Trophoblast cell (in vitro differentiated cells and primary cell): ENCODE data around the gene TUBA1B.

Source experiments
- DNase-seq, 2 donors: peaks; one replicate each; pipeline ENCODE4 v3.0.0-alpha.2; 2016
- H2AFZ ChIP-seq: 2 replicates; pipeline ENCODE4 v1.6.1; 2013; ENCODE audit warnings: low read length, moderate library complexity, mild to moderate bottlenecking; ENCODE audit not compliant: insufficient read depth, poor library complexity
- H2AK5ac ChIP-seq: 2 replicates; pipeline ENCODE4 v1.6.1; 2013; ENCODE audit warnings: mild to moderate bottlenecking, low read length
- H2BK120ac ChIP-seq: 2 replicates; pipeline ENCODE4 v1.6.1; 2013; ENCODE audit warnings: low read length, mild to moderate bottlenecking, moderate library complexity; ENCODE audit not compliant: insufficient read depth, poor library complexity
- H2BK12ac ChIP-seq: 2 replicates; pipeline ENCODE4 v1.6.1; 2013; ENCODE audit warnings: mild to moderate bottlenecking, low read length, moderate library complexity
- H2BK5ac ChIP-seq: 2 replicates; pipeline ENCODE4 v1.6.1; 2013; ENCODE audit warnings: low read length, low read depth, moderate library complexity, mild to moderate bottlenecking; ENCODE audit not compliant: poor library complexity
- H3K14ac ChIP-seq: 2 replicates; pipeline ENCODE4 v1.6.1; 2013; ENCODE audit warnings: mild to moderate bottlenecking, low read length
- H3K18ac ChIP-seq: 2 replicates; pipeline ENCODE4 v1.6.1; 2013; ENCODE audit warnings: mild to moderate bottlenecking, low read length
- H3K23ac ChIP-seq: 2 replicates; pipeline ENCODE4 v1.6.1; 2013; ENCODE audit warnings: low read length
- H3K27ac ChIP-seq: 2 replicates; pipeline ENCODE4 v1.5.1; 2013; ENCODE audit warnings: low read depth, mild to moderate bottlenecking, inconsistent platforms, low read length, moderate library complexity
- H3K27me3 ChIP-seq: 2 replicates; pipeline ENCODE4 v1.6.1; 2013; ENCODE audit warnings: inconsistent platforms, mild to moderate bottlenecking, low read length, moderate library complexity; ENCODE audit not compliant: insufficient read depth
- H3K36me3 ChIP-seq, 2 experiments: 1 replicate in 1 of 2; 2 replicates in 1 of 2; pipeline ENCODE4 v1.6.1; 2013; ENCODE audit warnings: low read length in 2 of 2, mild to moderate bottlenecking in 2 of 2, moderate library complexity in 1 of 2; ENCODE audit not compliant: insufficient read depth in 2 of 2, control insufficient read depth in 1 of 2
- H3K4ac ChIP-seq: 2 replicates; pipeline ENCODE4 v1.6.1; 2013; ENCODE audit warnings: low read depth, mild to moderate bottlenecking, low read length, moderate library complexity
- H3K4me1 ChIP-seq, 2 experiments: 1 replicate in 1 of 2; 2 replicates in 1 of 2; pipeline ENCODE4 v1.6.1; 2013; ENCODE audit warnings: low read length in 2 of 2, mild to moderate bottlenecking in 2 of 2, moderate library complexity in 1 of 2; ENCODE audit not compliant: insufficient read depth in 2 of 2, control insufficient read depth in 1 of 2
- H3K4me2 ChIP-seq: 2 replicates; pipeline ENCODE4 v1.6.1; 2013; ENCODE audit warnings: inconsistent platforms, mild to moderate bottlenecking, low read length, moderate library complexity
- H3K4me3 ChIP-seq: 2 replicates; pipeline ENCODE4 v1.5.1; 2013; ENCODE audit warnings: mild to moderate bottlenecking, low read depth, low read length, inconsistent platforms
- H3K79me1 ChIP-seq: one replicate; pipeline ENCODE4 v1.6.1; 2013; ENCODE audit warnings: low read length
- H3K79me2 ChIP-seq: 2 replicates; pipeline ENCODE4 v1.6.1; 2013; ENCODE audit warnings: low read length, mild to moderate bottlenecking; ENCODE audit not compliant: control insufficient read depth, insufficient read depth, poor library complexity
- H3K9ac ChIP-seq: 2 replicates; pipeline ENCODE4 v1.6.1; 2013; ENCODE audit warnings: mild to moderate bottlenecking, low read length
- H3K9me3 ChIP-seq: 2 replicates; pipeline ENCODE4 v1.6.1; 2013; ENCODE audit warnings: low read depth, mild to moderate bottlenecking, control low read depth, inconsistent platforms, low read length; ENCODE audit not compliant: insufficient read depth
- H4K12ac ChIP-seq: 2 replicates; pipeline ENCODE4 v1.6.1; 2013; ENCODE audit warnings: low read depth, mild to moderate bottlenecking, low read length, moderate library complexity
- H4K8ac ChIP-seq: 2 replicates; pipeline ENCODE4 v1.6.1; 2013; ENCODE audit warnings: low read depth, mild to moderate bottlenecking, low read length, moderate library complexity
- H4K91ac ChIP-seq: one replicate; pipeline ENCODE4 v1.6.1; 2013; ENCODE audit warnings: low read depth, mild to moderate bottlenecking, low read length, moderate library complexity
- WGBS: extraction: QIAGEN DNeasy Blood & Tissue Kit; methylation state at CpG from one replicate; pipeline ENCODE4 v1.1.7; 2013; ENCODE audit warnings: missing lambda C conversion rate; ENCODE audit not compliant: insufficient read length, insufficient coverage; ENCODE audit errors: extremely low coverage; 5-methylcytosine and 5-hydroxymethylcytosine counted together

The TUBA1B gene

GRCh38 chr12:49089821-49090773 lies 41.1 kb downstream of the TUBA1B start:
- Histone ChIP-seq H3K27me3 (peaks cover 65% of the 10 kb centered on the region), H3K4me2 (peak overlapping the region; percentile 47)
- WGBS = no CpG with 5 or more reads among the region's 88 CpGs

GRCh38 chr12:49088932-49089330 lies 42.3 kb downstream of the TUBA1B start:
- H3K36me3 ChIP-seq = no peaks in the 10 kb centered on the region
- no CpG with 5 or more reads among the region's 6 CpGs for WGBS
- no peaks in the 10 kb centered on the region for H3K79me2 ChIP-seq

More at GRCh38 chr12:49089821-49090773, 41.1 kb downstream of the TUBA1B start:
- Histone ChIP-seq H3K18ac (no peak overlapping the region), H2BK5ac (no peak overlapping the region), H2AK5ac (no peak overlapping the region), H3K23ac (peak overlapping the region; percentile 47), H3K4ac (no peak overlapping the region), H3K27ac (no peak overlapping the region), H2BK120ac (no peak overlapping the region), H2AFZ (no peak overlapping the region), H3K4me1 (peaks cover 12 to 29% of the 10 kb centered on the region in 2 experiments), H3K9me3 (peaks cover 6% of the 10 kb centered on the region), H3K9ac (no peak overlapping the region), H4K91ac (no peak overlapping the region), H3K36me3 (no peaks in the 10 kb centered on the region), H3K14ac (no peak overlapping the region), H4K12ac (no peak overlapping the region), H3K79me1 (no peaks in the 10 kb centered on the region), H3K4me3 (peak overlapping the region; percentile 39), H3K79me2 (no peaks in the 10 kb centered on the region), H2BK12ac (no peak overlapping the region), H4K8ac (no peak overlapping the region)
- DNase-seq = peak; percentile 26 to 57

GRCh38 chr12:49088150-49088931 lies 42.9 kb downstream of the TUBA1B start:
- H3K18ac ChIP-seq = no peak overlapping the region
- H3K4ac ChIP-seq = no peak overlapping the region
- no peak overlapping the region for H3K27ac ChIP-seq
- H2AFZ ChIP-seq = no peak overlapping the region
- no CpG with 5 or more reads among the region's 18 CpGs for WGBS
- H4K12ac ChIP-seq = no peak overlapping the region
- no peak overlapping the region for H3K4me3 ChIP-seq
- H4K91ac ChIP-seq = no peak overlapping the region
- H3K9me3 ChIP-seq = peaks cover 2% of the 10 kb centered on the region
- no peaks in the 10 kb centered on the region for H3K79me2 ChIP-seq
- no peak overlapping the region for H2BK120ac ChIP-seq
- H3K23ac ChIP-seq = no peak overlapping the region
- no peak overlapping the region for H3K9ac ChIP-seq
- no peaks in the 10 kb centered on the region for H3K79me1 ChIP-seq
- no peaks in the 10 kb centered on the region for H3K36me3 ChIP-seq
- no peak overlapping the region for H2BK5ac ChIP-seq
- no peak overlapping the region for H2AK5ac ChIP-seq
- H3K4me1 ChIP-seq = peaks cover 6 to 19% of the 10 kb centered on the region in 2 experiments
- H3K4me2 ChIP-seq = peak overlapping the region; percentile 6
- no peak overlapping the region for H3K14ac ChIP-seq
- H3K27me3 ChIP-seq = peaks cover 48% of the 10 kb centered on the region
- no peak overlapping the region for H4K8ac ChIP-seq
- H2BK12ac ChIP-seq = no peak overlapping the region
- peak; percentile 80 to 88 for DNase-seq

More at GRCh38 chr12:49088932-49089330, 42.3 kb downstream of the TUBA1B start:
- H2BK12ac ChIP-seq = no peak overlapping the region
- no peak overlapping the region for H3K27ac ChIP-seq
- H3K18ac ChIP-seq = no peak overlapping the region
- peaks cover 2% of the 10 kb centered on the region for H3K9me3 ChIP-seq
- no peak overlapping the region for H4K12ac ChIP-seq
- H3K4ac ChIP-seq = no peak overlapping the region
- H3K4me2 ChIP-seq = no peak overlapping the region
- DNase-seq = no peak
- no peak overlapping the region for H2AFZ ChIP-seq
- H2BK120ac ChIP-seq = no peak overlapping the region
- H3K4me1 ChIP-seq = peaks cover 8 to 24% of the 10 kb centered on the region in 2 experiments
- H2BK5ac ChIP-seq = no peak overlapping the region
- peaks cover 53% of the 10 kb centered on the region for H3K27me3 ChIP-seq
- no peak overlapping the region for H4K8ac ChIP-seq
- H3K23ac ChIP-seq = no peak overlapping the region
- H3K14ac ChIP-seq = no peak overlapping the region
- H3K79me1 ChIP-seq = no peaks in the 10 kb centered on the region
- no peak overlapping the region for H4K91ac ChIP-seq
- no peak overlapping the region for H2AK5ac ChIP-seq
- no peak overlapping the region for H3K4me3 ChIP-seq
- H3K9ac ChIP-seq = no peak overlapping the region

DNA sequence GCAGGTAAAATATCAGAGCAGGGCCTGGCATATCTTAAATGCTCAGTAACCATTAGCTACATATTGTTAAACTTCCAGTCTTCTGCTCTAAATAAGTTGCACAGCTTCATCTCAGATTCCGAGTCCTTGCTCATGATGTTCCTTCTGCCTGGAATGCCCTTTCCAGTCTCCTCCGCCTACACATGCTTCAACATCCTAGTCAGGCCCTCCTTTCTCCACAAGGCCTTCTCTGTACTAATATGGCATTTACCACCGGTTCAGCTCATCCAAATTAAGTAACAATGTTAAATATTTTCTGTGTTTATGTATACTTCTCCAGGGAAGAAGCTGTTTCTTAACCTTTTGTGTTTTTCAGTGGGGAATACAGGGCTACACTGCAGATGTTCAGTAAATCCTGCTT lies 45.1 kb downstream of the TUBA1B start:
- Histone ChIP-seq H4K91ac (no peak overlapping the region), H2BK5ac (no peak overlapping the region), H3K36me3 (no peaks in the 10 kb centered on the region), H2AK5ac (no peak overlapping the region), H4K12ac (no peak overlapping the region), H3K4me2 (no peak overlapping the region), H3K27ac (no peak overlapping the region), H3K14ac (no peak overlapping the region), H2BK12ac (no peak overlapping the region), H2BK120ac (no peak overlapping the region), H3K4me3 (no peak overlapping the region), H3K23ac (no peak overlapping the region), H3K27me3 (peaks cover 28% of the 10 kb centered on the region), H4K8ac (no peak overlapping the region), H3K9me3 (peaks cover 2% of the 10 kb centered on the region), H3K79me1 (no peaks in the 10 kb centered on the region), H3K79me2 (no peaks in the 10 kb centered on the region), H3K4me1 (peaks cover 0 to 7% of the 10 kb centered on the region in 2 experiments), H2AFZ (no peak overlapping the region), H3K18ac (no peak overlapping the region), H3K4ac (no peak overlapping the region), H3K9ac (no peak overlapping the region)
- DNase-seq = no peak
- no CpG with 5 or more reads among the region's 3 CpGs for WGBS
